ENCODE measurements around the gene HOOK1.
A peak's percentile ranks its signal among the peaks of the same experiment; 100 is the strongest.
"Not testable (repeated sequence)": the region's sequence is repeated elsewhere in the genome, so short reads cannot be mapped to it uniquely, and the experiment has no call there.

The HOOK1 gene

GRCh38 chr1:59903141-59903754 lies 88.5 kb downstream of the HOOK1 start:
- peak; percentile 31 for DNase-seq (ENCODE audit: low read depth)
- peak; percentile 57 for TF ChIP-seq CTCF (IDR thresholded peaks at IDR 0.05; ENCODE audit: low read depth, low read length)
- TF ChIP-seq POLR2A (IDR thresholded peaks at IDR 0.05; ENCODE audit: extremely low read depth, insufficient read length): no peak
- H3K4me3 ChIP-seq (ENCODE audit: low read depth, low read length): no peak overlapping the region

DNA sequence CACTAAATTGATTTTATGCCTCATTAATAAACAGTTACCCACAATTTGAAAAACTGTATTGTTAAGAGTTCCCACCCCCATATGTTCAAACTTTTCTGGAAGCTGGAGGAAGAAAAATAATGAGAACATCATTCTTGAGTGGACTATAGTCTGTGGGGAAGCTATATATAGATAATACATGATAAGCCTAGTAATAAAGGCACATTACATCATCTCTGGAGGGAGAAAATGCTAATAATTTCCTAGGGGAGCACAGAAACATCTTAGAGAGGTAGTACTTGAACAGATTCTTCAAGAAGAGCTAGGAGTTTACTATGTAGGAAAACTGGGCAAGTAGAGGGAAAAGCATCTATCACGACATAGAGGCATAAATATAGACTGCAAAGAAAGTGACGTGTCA lies 92.2 kb downstream of the HOOK1 start:
- no peak overlapping the region for H3K4me3 ChIP-seq (ENCODE audit: low read depth, low read length)
- DNase-seq (ENCODE audit: low read depth): no peak
- TF ChIP-seq CTCF (IDR thresholded peaks at IDR 0.05; ENCODE audit: low read depth, low read length) (no peak), MYC (IDR thresholded peaks at IDR 0.05; ENCODE audit: low read depth, low read length) (no peak), POLR2A (IDR thresholded peaks at IDR 0.05; ENCODE audit: extremely low read depth, insufficient read length) (no peak)
- TF ChIP-seq, protein P1, sequence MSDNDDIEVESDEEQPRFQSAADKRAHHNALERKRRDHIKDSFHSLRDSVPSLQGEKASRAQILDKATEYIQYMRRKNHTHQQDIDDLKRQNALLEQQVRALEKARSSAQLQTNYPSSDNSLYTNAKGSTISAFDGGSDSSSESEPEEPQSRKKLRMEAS (IDR thresholded peaks at IDR 0.05; ENCODE audit: low read depth, low read length): no peak

DNA sequence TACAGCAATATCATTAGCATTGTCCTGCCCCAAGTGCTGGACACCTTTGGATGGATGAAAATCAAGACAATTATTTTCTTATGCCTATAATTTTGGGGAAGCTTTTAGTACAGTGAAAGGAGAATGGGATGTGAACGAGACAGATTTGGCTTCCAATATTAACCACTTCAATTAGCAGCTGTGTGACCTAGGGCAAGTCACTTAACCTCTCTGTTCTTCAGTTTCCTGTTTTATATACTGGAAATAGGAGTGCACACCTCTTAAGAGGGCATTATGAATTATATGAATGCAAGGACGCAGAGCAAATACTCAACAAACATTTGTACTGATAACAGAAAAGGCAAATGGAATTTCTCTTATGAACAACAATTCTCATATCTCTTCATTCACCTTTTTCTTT lies 93.3 kb downstream of the HOOK1 start:
- TF ChIP-seq, protein P1 (IDR thresholded peaks at IDR 0.05; ENCODE audit: low read depth, low read length): no peak
- no peak for TF ChIP-seq POLR2A (IDR thresholded peaks at IDR 0.05; ENCODE audit: extremely low read depth, insufficient read length)
- no peak for TF ChIP-seq MYC (IDR thresholded peaks at IDR 0.05; ENCODE audit: low read depth, low read length)
- no peak for TF ChIP-seq CTCF (IDR thresholded peaks at IDR 0.05; ENCODE audit: low read depth, low read length)
- H3K4me3 ChIP-seq (ENCODE audit: low read depth, low read length): no peak overlapping the region
- no peak for DNase-seq (ENCODE audit: low read depth)

DNA sequence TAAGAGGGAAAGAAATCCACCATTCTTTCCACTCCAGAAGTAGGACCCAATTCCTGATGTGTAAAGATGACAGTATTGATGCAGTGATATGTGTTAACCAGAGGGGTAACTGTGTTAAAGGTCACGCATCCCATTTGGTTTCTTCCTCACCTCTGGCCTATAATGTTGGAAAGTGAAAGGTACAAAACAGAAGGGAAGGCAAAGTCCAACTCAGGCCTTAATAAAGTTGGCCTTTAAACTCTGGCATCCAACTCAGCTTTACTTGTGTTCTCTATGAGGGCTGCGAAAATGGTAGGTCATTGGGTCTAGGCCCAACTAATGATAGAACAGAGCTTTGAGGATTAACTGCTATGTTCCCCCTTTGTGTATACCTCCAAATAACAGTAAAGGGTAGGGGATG lies 93.9 kb downstream of the HOOK1 start:
- DNase-seq (ENCODE audit: low read depth): no peak
- TF ChIP-seq CTCF (IDR thresholded peaks at IDR 0.05; ENCODE audit: low read depth, low read length): no peak
- TF ChIP-seq, protein P1 (IDR thresholded peaks at IDR 0.05; ENCODE audit: low read depth, low read length): no peak
- TF ChIP-seq MYC (IDR thresholded peaks at IDR 0.05; ENCODE audit: low read depth, low read length): no peak
- TF ChIP-seq POLR2A (IDR thresholded peaks at IDR 0.05; ENCODE audit: extremely low read depth, insufficient read length): no peak
- H3K4me3 ChIP-seq (ENCODE audit: low read depth, low read length): no peak overlapping the region

- DNase-seq (ENCODE audit: low read depth): not testable (repeated sequence)
Observed at GRCh38 chr1:59914791-59915286, 100.1 kb downstream of the HOOK1 start.

DNA sequence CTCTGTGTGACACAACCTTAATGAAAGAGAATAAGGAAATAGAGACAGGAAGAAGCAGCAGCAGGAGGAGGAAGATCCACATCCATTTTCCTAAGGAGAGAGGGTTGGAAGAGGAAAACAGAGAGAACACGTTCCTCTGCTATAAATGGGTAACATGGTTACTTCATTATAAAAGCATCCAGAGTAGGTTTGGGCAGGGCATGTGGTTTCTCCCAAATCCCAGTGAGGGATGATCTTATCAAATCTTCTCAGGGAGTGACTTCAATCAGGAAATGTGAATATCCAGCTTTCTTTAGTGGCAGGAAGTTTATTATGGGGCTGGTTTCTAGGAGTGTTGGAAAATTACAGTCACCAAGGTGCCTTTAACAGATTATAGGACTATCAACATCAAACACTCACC lies 100.8 kb downstream of the HOOK1 start:
- H3K4me3 ChIP-seq (ENCODE audit: low read depth, low read length): no peak overlapping the region
- no peak for TF ChIP-seq POLR2A (IDR thresholded peaks at IDR 0.05; ENCODE audit: extremely low read depth, insufficient read length)
- TF ChIP-seq MYC (IDR thresholded peaks at IDR 0.05; ENCODE audit: low read depth, low read length): no peak
- TF ChIP-seq CTCF (IDR thresholded peaks at IDR 0.05; ENCODE audit: low read depth, low read length): no peak
- TF ChIP-seq, protein P1 (IDR thresholded peaks at IDR 0.05; ENCODE audit: low read depth, low read length): no peak
- no peak for DNase-seq (ENCODE audit: low read depth)

More at GRCh38 chr1:59914791-59915286, 100.1 kb downstream of the HOOK1 start:
- not testable (repeated sequence) for H3K4me3 ChIP-seq (ENCODE audit: low read depth, low read length)
